Measurements from ENCODE around the gene AUNIP. TPM values are rescaled to one million over a fixed set of nuclear protein-coding genes. Genes with fewer than 3 reads are reported as not detected.

AUNIP gene
- total RNA-seq, 1 donor from 2014 or later, result 1.9 TPM

- no peaks in the 10 kb centered on the region for H3K9me3 Mint-ChIP-seq (ENCODE audit: unreplicated experiment)
- peaks cover 21% of the 10 kb centered on the region for H3K36me3 Mint-ChIP-seq (ENCODE audit: unreplicated experiment)
- H3K4me1 Mint-ChIP-seq (ENCODE audit: unreplicated experiment), result peaks cover 28% of the 10 kb centered on the region
- H3K27ac Mint-ChIP-seq (ENCODE audit: unreplicated experiment), result no peak overlapping the region
- no peak overlapping the region for H3K4me3 Mint-ChIP-seq (ENCODE audit: unreplicated experiment)
- no peaks in the 10 kb centered on the region for H3K27me3 Mint-ChIP-seq (ENCODE audit: unreplicated experiment)
- TF ChIP-seq CTCF (IDR thresholded peaks at IDR 0.05), result no peak
- DNase-seq (ENCODE audit: extremely low spot score, unreplicated experiment), result no peak
Measured at GRCh38 chr1:25809929-25810328, 49.3 kb downstream of the AUNIP start.

GRCh38 chr1:25809283-25809926 lies 49.9 kb downstream of the AUNIP start:
- H3K4me3 Mint-ChIP-seq (ENCODE audit: unreplicated experiment), result no peak overlapping the region

GRCh38 chr1:25808481-25809244 lies 50.6 kb downstream of the AUNIP start:
- H3K36me3 Mint-ChIP-seq (ENCODE audit: unreplicated experiment), result peaks cover 21% of the 10 kb centered on the region
- no peak for DNase-seq (ENCODE audit: extremely low spot score, unreplicated experiment)
- no peak overlapping the region for H3K4me3 Mint-ChIP-seq (ENCODE audit: unreplicated experiment)
- H3K4me1 Mint-ChIP-seq (ENCODE audit: unreplicated experiment), result peaks cover 37% of the 10 kb centered on the region
- H3K27me3 Mint-ChIP-seq (ENCODE audit: unreplicated experiment), result no peaks in the 10 kb centered on the region
- H3K9me3 Mint-ChIP-seq (ENCODE audit: unreplicated experiment), result no peaks in the 10 kb centered on the region
- TF ChIP-seq CTCF (IDR thresholded peaks at IDR 0.05), result no peak
- no peak overlapping the region for H3K27ac Mint-ChIP-seq (ENCODE audit: unreplicated experiment)

More at GRCh38 chr1:25809283-25809926, 49.9 kb downstream of the AUNIP start:
- Mint-ChIP-seq H3K36me3 (ENCODE audit: unreplicated experiment) (peaks cover 21% of the 10 kb centered on the region), H3K27ac (ENCODE audit: unreplicated experiment) (no peak overlapping the region), H3K9me3 (ENCODE audit: unreplicated experiment) (no peaks in the 10 kb centered on the region), H3K27me3 (ENCODE audit: unreplicated experiment) (no peaks in the 10 kb centered on the region), H3K4me1 (ENCODE audit: unreplicated experiment) (peaks cover 32% of the 10 kb centered on the region)
- no peak for DNase-seq (ENCODE audit: extremely low spot score, unreplicated experiment)
- TF ChIP-seq CTCF (IDR thresholded peaks at IDR 0.05), result no peak

GRCh38 chr1:25807480-25808390 lies 51.5 kb downstream of the AUNIP start:
- TF ChIP-seq CTCF (IDR thresholded peaks at IDR 0.05), result no peak
- Mint-ChIP-seq H3K27me3 (ENCODE audit: unreplicated experiment) (no peaks in the 10 kb centered on the region), H3K27ac (ENCODE audit: unreplicated experiment) (no peak overlapping the region), H3K4me1 (ENCODE audit: unreplicated experiment) (peaks cover 41% of the 10 kb centered on the region), H3K4me3 (ENCODE audit: unreplicated experiment) (no peak overlapping the region), H3K36me3 (ENCODE audit: unreplicated experiment) (peaks cover 18% of the 10 kb centered on the region), H3K9me3 (ENCODE audit: unreplicated experiment) (no peaks in the 10 kb centered on the region)
- DNase-seq (ENCODE audit: extremely low spot score, unreplicated experiment), result no peak
